ENCODE data around the gene SEMA5A. TPM values are rescaled to one million over a fixed set of nuclear protein-coding genes. Genes with fewer than 3 reads are reported as not detected.

The SEMA5A gene
- total RNA-seq, 1 donor from 2014 or later, result 4.0 TPM

DNA sequence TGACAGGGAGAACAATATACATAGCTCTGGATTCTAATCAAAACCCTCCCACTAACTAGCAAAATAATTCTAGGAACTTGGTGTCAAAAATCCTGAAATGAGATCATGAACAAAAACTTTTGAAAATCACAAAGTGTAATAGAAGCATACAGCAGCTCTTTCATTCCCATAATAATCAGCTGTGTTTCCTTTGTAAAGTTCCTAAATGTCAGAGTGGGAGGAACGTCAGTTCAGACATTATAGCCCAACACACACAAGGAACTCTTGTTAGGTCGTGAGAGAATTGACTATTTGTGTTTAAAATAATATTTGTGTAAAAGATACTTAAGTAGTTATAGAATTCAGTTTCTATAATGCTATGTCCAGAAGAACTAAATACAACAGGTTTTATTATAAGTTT lies 312.8 kb downstream of the SEMA5A start:
- Mint-ChIP-seq H3K27me3 (no peaks in the 10 kb centered on the region), H3K9me3 (ENCODE audit: low read depth) (peaks cover 3% of the 10 kb centered on the region), H3K36me3 (ENCODE audit: insufficient read depth) (no peaks in the 10 kb centered on the region), H3K4me1 (ENCODE audit: low read depth) (no peaks in the 10 kb centered on the region), H3K27ac (no peak overlapping the region), H3K4me3 (ENCODE audit: low read depth) (no peak overlapping the region)
- no peak for DNase-seq (ENCODE audit: low spot score, unreplicated experiment)
- TF ChIP-seq, protein P1, sequence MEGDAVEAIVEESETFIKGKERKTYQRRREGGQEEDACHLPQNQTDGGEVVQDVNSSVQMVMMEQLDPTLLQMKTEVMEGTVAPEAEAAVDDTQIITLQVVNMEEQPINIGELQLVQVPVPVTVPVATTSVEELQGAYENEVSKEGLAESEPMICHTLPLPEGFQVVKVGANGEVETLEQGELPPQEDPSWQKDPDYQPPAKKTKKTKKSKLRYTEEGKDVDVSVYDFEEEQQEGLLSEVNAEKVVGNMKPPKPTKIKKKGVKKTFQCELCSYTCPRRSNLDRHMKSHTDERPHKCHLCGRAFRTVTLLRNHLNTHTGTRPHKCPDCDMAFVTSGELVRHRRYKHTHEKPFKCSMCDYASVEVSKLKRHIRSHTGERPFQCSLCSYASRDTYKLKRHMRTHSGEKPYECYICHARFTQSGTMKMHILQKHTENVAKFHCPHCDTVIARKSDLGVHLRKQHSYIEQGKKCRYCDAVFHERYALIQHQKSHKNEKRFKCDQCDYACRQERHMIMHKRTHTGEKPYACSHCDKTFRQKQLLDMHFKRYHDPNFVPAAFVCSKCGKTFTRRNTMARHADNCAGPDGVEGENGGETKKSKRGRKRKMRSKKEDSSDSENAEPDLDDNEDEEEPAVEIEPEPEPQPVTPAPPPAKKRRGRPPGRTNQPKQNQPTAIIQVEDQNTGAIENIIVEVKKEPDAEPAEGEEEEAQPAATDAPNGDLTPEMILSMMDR (IDR thresholded peaks at IDR 0.05; ENCODE audit: unreplicated experiment), result no peak

- Mint-ChIP-seq H3K4me3 (ENCODE audit: low read depth) (no peak overlapping the region), H3K9me3 (ENCODE audit: low read depth) (peaks cover 3% of the 10 kb centered on the region), H3K36me3 (ENCODE audit: insufficient read depth) (no peaks in the 10 kb centered on the region), H3K4me1 (ENCODE audit: low read depth) (no peaks in the 10 kb centered on the region), H3K27me3 (no peaks in the 10 kb centered on the region), H3K27ac (no peak overlapping the region)
- TF ChIP-seq, protein P1 (IDR thresholded peaks at IDR 0.05; ENCODE audit: unreplicated experiment), result no peak
- DNase-seq (ENCODE audit: low spot score, unreplicated experiment), result no peak
Measured at GRCh38 chr5:9231842-9232241, 314.0 kb downstream of the SEMA5A start.

DNA sequence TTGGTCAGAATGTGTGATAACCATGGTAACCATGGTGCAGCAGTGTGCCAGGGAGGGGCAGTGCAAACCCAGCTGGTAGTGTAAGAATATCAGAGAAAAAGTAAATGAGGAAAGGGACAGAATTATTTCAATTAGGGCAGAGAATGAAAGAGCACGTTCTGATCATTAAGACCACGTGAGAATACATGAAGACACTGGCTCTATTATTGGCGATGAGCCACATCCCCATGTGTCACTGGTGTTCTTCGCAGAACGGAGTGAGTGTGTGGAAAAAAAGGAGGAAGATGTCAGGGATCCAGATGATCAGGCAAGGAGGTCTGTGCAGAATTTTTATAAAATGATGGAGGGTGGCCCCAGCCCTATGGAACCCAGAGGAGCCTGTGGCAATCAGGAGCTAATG lies 315.5 kb downstream of the SEMA5A start:
- Mint-ChIP-seq H3K36me3 (ENCODE audit: insufficient read depth) (no peaks in the 10 kb centered on the region), H3K4me1 (ENCODE audit: low read depth) (peaks cover 3% of the 10 kb centered on the region), H3K27me3 (no peaks in the 10 kb centered on the region), H3K4me3 (ENCODE audit: low read depth) (no peak overlapping the region), H3K9me3 (ENCODE audit: low read depth) (peaks cover 3% of the 10 kb centered on the region), H3K27ac (no peak overlapping the region)
- TF ChIP-seq, protein P1 (IDR thresholded peaks at IDR 0.05; ENCODE audit: unreplicated experiment), result no peak
- DNase-seq (ENCODE audit: low spot score, unreplicated experiment), result no peak

GRCh38 chr5:9226016-9226536 lies 319.8 kb downstream of the SEMA5A start:
- Mint-ChIP-seq H3K9me3 (ENCODE audit: low read depth) (no peaks in the 10 kb centered on the region), H3K36me3 (ENCODE audit: insufficient read depth) (no peaks in the 10 kb centered on the region), H3K4me3 (ENCODE audit: low read depth) (no peak overlapping the region), H3K27ac (no peak overlapping the region), H3K27me3 (no peaks in the 10 kb centered on the region), H3K4me1 (ENCODE audit: low read depth) (peaks cover 3% of the 10 kb centered on the region)
- TF ChIP-seq, protein P1 (IDR thresholded peaks at IDR 0.05; ENCODE audit: unreplicated experiment), result no peak
- DNase-seq (ENCODE audit: low spot score, unreplicated experiment), result no peak

- H3K4me1 Mint-ChIP-seq (ENCODE audit: low read depth), result peaks cover 3% of the 10 kb centered on the region
- DNase-seq (ENCODE audit: low spot score, unreplicated experiment), result no peak
- H3K27me3 Mint-ChIP-seq, result no peaks in the 10 kb centered on the region
- no peaks in the 10 kb centered on the region for H3K9me3 Mint-ChIP-seq (ENCODE audit: low read depth)
- H3K27ac Mint-ChIP-seq, result no peak overlapping the region
- H3K4me3 Mint-ChIP-seq (ENCODE audit: low read depth), result no peak overlapping the region
- TF ChIP-seq, protein P1 (IDR thresholded peaks at IDR 0.05; ENCODE audit: unreplicated experiment), result no peak
- no peaks in the 10 kb centered on the region for H3K36me3 Mint-ChIP-seq (ENCODE audit: insufficient read depth)
Measured at GRCh38 chr5:9222054-9222976, 323.6 kb downstream of the SEMA5A start.
